GM19351 (cell line): ENCODE data around the gene PCDH9.
A peak's percentile ranks its signal among the peaks of the same experiment; 100 is the strongest.
"Not testable (repeated sequence)": the region's sequence is repeated elsewhere in the genome, so short reads cannot be mapped to it uniquely, and the experiment has no call there.

ENCODE experiments used
- ATAC-seq: cut with Tn5 transposase; IDR thresholded peaks from one replicate; pipeline ENCODE4 v1.9.1; 2021; ENCODE audit warnings: mild to moderate bottlenecking, moderate library complexity; ENCODE audit not compliant: unreplicated experiment

The PCDH9 gene

GRCh38 chr13:66627512-66627911 is 602.6 kb downstream of the PCDH9 start:
- no peak for ATAC-seq

- no peak for ATAC-seq
These were observed 605.8 kb downstream of the PCDH9 start for GRCh38 chr13:66624302-66624701.

GRCh38 chr13:66623129-66623820 is 606.9 kb downstream of the PCDH9 start:
- no peak for ATAC-seq

- not testable (repeated sequence) for ATAC-seq
These were observed 608.2 kb downstream of the PCDH9 start for GRCh38 chr13:66621906-66622447.

GRCh38 chr13:66618702-66619101 is 611.4 kb downstream of the PCDH9 start:
- ATAC-seq: peak; percentile 73

GRCh38 chr13:66617786-66618185 is 612.4 kb downstream of the PCDH9 start:
- no peak for ATAC-seq

- ATAC-seq: no peak
These were observed 617.2 kb downstream of the PCDH9 start for GRCh38 chr13:66612983-66613382.

- ATAC-seq: no peak
These were observed 643.6 kb downstream of the PCDH9 start for GRCh38 chr13:66586489-66586888.

- ATAC-seq: no peak
These were observed 644.4 kb downstream of the PCDH9 start for GRCh38 chr13:66585669-66586203.

- no peak for ATAC-seq
These were observed 648.5 kb downstream of the PCDH9 start for GRCh38 chr13:66581675-66582074.

- ATAC-seq: no peak
These were observed 651.8 kb downstream of the PCDH9 start for GRCh38 chr13:66578305-66578704.

- ATAC-seq: no peak
These were observed 652.8 kb downstream of the PCDH9 start for GRCh38 chr13:66577358-66577757.

- ATAC-seq: no peak
These were observed 653.8 kb downstream of the PCDH9 start for GRCh38 chr13:66576381-66576780.

GRCh38 chr13:66574606-66575005 is 655.5 kb downstream of the PCDH9 start:
- no peak for ATAC-seq

GRCh38 chr13:66567899-66568612 is 662.1 kb downstream of the PCDH9 start:
- ATAC-seq: no peak

GRCh38 chr13:66565279-66565678 is 664.9 kb downstream of the PCDH9 start:
- no peak for ATAC-seq

- no peak for ATAC-seq
These were observed 667.1 kb downstream of the PCDH9 start for GRCh38 chr13:66563076-66563475.

- no peak for ATAC-seq
These were observed 668.1 kb downstream of the PCDH9 start for GRCh38 chr13:66562054-66562453.

GRCh38 chr13:66560991-66561390 is 669.1 kb downstream of the PCDH9 start:
- no peak for ATAC-seq

GRCh38 chr13:66560189-66560588 is 669.9 kb downstream of the PCDH9 start:
- ATAC-seq: no peak

- ATAC-seq: no peak
These were observed 671.0 kb downstream of the PCDH9 start for GRCh38 chr13:66559093-66559492.

GRCh38 chr13:66558506-66558905 is 671.6 kb downstream of the PCDH9 start:
- ATAC-seq: no peak
